ENCODE measurements around the gene LTBP3. TPM values are rescaled to one million over a fixed set of nuclear protein-coding genes. Genes with fewer than 3 reads are reported as not detected.

Gene LTBP3
- total and polyA plus RNA-seq, 2 of the 13 experiments (the other 11 are each of a cell fraction or from before 2014, with no cell fraction given): 12.2 to 68.1 TPM

DNA sequence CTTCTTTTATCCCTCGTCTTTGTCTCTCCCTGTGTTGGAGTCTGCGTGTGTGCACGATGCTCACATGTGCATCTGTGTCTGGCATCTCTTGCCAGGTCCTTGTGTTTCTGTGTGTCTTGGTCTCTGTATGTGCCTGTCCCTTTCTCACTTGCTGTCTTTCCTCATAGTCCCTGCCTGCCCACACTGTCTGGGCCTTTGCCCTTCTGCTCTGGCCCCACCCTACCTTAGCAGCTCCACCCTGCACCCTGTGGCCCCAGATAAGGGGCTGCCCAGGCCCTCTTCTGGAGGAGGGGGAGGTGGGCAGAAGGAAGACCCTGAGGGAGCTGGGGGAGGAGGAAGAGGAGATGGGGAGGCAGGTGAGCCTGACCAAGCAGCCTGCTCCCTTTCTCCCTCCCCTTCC lies 20.5 kb upstream of the LTBP3 start:
- ATAC-seq (no peak), FAIRE-seq (no peak), DNase-seq (ENCODE audit: low spot score) (no peak)
- H2AFZ ChIP-seq (ENCODE audit: low read length): no peak overlapping the region
- CTCF ChIA-PET (ENCODE audit: low intra/inter-chr PET ratio, low total read pairs): no interaction called here
- H3K27ac ChIP-seq (ENCODE audit: extremely low read length, insufficient read depth, low read length): no peak overlapping the region
- H3K79me2 ChIP-seq (ENCODE audit: insufficient read depth, low read length): peaks cover 1% of the 10 kb centered on the region
- no peak overlapping the region for H3K9ac ChIP-seq (ENCODE audit: insufficient read depth, low read depth, low read length)
- no peak for TF ChIP-seq ZNF431 (CRISPR knock-in tag; IDR thresholded peaks at IDR 0.05; ENCODE audit: borderline replicate concordance, low read depth)
- TF ChIP-seq PPARG (CRISPR knock-in tag; conservative IDR thresholded peaks at IDR 0.05): no peak
- TF ChIP-seq SMC3 (IDR thresholded peaks at IDR 0.05; ENCODE audit: low read length): no peak
- TF ChIP-seq ZNF720 (CRISPR knock-in tag; IDR thresholded peaks at IDR 0.05): no peak
- peaks cover 2 to 6% of the 10 kb centered on the region in 2 experiments; a peak in 2 of 5 replicates for H3K36me3 ChIP-seq (replicated peaks in 1 of 2; ENCODE audit: control insufficient read depth in 1 of 2, insufficient read depth in 2 of 2, low read length in 2 of 2)
- POLR2A ChIA-PET: no interaction called here
- H4K20me1 ChIP-seq (ENCODE audit: insufficient read depth, low read length): no peaks in the 10 kb centered on the region
- no peaks in the 10 kb centered on the region for H3K9me3 ChIP-seq (ENCODE audit: low read length)
- intact Hi-C loops (cut with micrococcal nuclease; ENCODE audit: unreplicated experiment) (no loop called here), in situ Hi-C loops (cut with HindIII; ENCODE audit: extremely low pct_ligation_motif_present, low pct_unique_long_range_greater_than_20kb) (loop anchor here (5.0 kb wide), 1 partner anchor 34 kb away; the partner anchor contains the start of gene MAP3K11)
- no peak overlapping the region for H3K4me3 ChIP-seq (replicated peaks in 1 of 3; ENCODE audit: insufficient read depth in 1 of 3, low read depth in 2 of 3, low read length in 3 of 3)
- H3K4me2 ChIP-seq (ENCODE audit: low read depth, low read length): no peak overlapping the region
- H3K4me1 ChIP-seq (ENCODE audit: insufficient read depth, low read length): peaks cover 50% of the 10 kb centered on the region
- 87% methylated on average over 3 of the region's 3 CpGs for WGBS (ENCODE audit: low lambda C conversion rate)
- H3K27me3 ChIP-seq (ENCODE audit: control insufficient read depth in 1 of 2, insufficient read depth in 2 of 2, low read length in 2 of 2): no peaks in the 10 kb centered on the region
- BruUV-seq (replicated peaks): no TSS peak

DNA sequence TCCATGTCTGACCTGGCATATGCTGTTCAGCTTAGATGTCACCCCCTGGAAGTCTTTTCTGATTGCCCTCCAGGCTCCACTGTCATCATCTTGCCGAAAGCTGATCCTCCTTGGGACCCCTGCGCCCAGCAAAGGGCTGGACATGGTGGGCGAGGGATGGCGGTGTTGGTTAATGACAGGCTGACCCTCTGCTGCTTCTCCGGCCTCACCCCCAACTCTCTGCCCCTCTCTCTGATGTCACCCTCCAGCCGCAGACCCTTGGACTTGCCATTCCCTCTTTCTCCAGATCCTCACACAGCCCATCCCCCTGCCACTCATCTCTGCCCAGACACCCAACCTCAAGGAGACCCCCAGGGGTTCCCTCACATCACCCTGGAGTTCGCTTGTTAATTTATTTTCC lies 20.0 kb upstream of the LTBP3 start:
- Histone ChIP-seq H4K20me1 (ENCODE audit: insufficient read depth, low read length) (no peaks in the 10 kb centered on the region), H3K9ac (ENCODE audit: insufficient read depth, low read depth, low read length) (no peak overlapping the region), H3K4me2 (ENCODE audit: low read depth, low read length) (no peak overlapping the region), H3K79me2 (ENCODE audit: insufficient read depth, low read length) (peaks cover 1% of the 10 kb centered on the region), H2AFZ (ENCODE audit: low read length) (no peak overlapping the region), H3K4me3 (replicated peaks in 1 of 3; ENCODE audit: insufficient read depth in 1 of 3, low read depth in 2 of 3, low read length in 3 of 3) (no peak overlapping the region), H3K27ac (ENCODE audit: extremely low read length, insufficient read depth, low read length) (no peak overlapping the region), H3K36me3 (replicated peaks in 1 of 2; ENCODE audit: control insufficient read depth in 1 of 2, insufficient read depth in 2 of 2, low read length in 2 of 2) (peaks cover 2 to 9% of the 10 kb centered on the region in 2 experiments; a peak in 2 of 5 replicates), H3K27me3 (ENCODE audit: control insufficient read depth in 1 of 2, insufficient read depth in 2 of 2, low read length in 2 of 2) (no peaks in the 10 kb centered on the region), H3K4me1 (ENCODE audit: insufficient read depth, low read length) (peaks cover 48% of the 10 kb centered on the region), H3K9me3 (ENCODE audit: low read length) (no peaks in the 10 kb centered on the region)
- ATAC-seq (no peak), FAIRE-seq (no peak), DNase-seq (ENCODE audit: low spot score) (no peak)
- ChIA-PET CTCF (ENCODE audit: low intra/inter-chr PET ratio, low total read pairs) (no interaction called here), POLR2A (interaction anchor here (1.3 to 2.1 kb wide), 5 partner anchors 10 to 36 kb away, joined by 3 to 11 read pairs (median 7); partner anchors contain the start of gene MAP3K11)
- 95% methylated on average over 7 of the region's 7 CpGs for WGBS (ENCODE audit: low lambda C conversion rate)
- intact Hi-C loops (cut with micrococcal nuclease; ENCODE audit: unreplicated experiment): no loop called here
- in situ Hi-C loops (cut with HindIII; ENCODE audit: extremely low pct_ligation_motif_present, low pct_unique_long_range_greater_than_20kb): loop anchor here (5.0 kb wide), 1 partner anchor 34 kb away; the partner anchor contains the start of gene MAP3K11
- no TSS peak for BruUV-seq (replicated peaks)
- TF ChIP-seq ZNF652 (CRISPR knock-in tag; IDR thresholded peaks at IDR 0.05; ENCODE audit: borderline replicate concordance, low read depth) (no peak), ZMYM3 (CRISPR knock-in tag; IDR thresholded peaks at IDR 0.05) (no peak), ZNF317 (CRISPR knock-in tag; IDR thresholded peaks at IDR 0.05) (no peak)
